Right hindlimb (tissue), 1 donor: ENCODE measurements around the gene GORASP1.
A peak's percentile ranks its signal among the peaks of the same experiment; 100 is the strongest.
"Not testable (repeated sequence)": the region's sequence is repeated elsewhere in the genome, so short reads cannot be mapped to it uniquely, and the experiment has no call there.

ENCODE experiments used
- DNase-seq: peaks from one replicate; pipeline ENCODE4 v3.0.0-alpha.2; 2018

The GORASP1 gene

DNA sequence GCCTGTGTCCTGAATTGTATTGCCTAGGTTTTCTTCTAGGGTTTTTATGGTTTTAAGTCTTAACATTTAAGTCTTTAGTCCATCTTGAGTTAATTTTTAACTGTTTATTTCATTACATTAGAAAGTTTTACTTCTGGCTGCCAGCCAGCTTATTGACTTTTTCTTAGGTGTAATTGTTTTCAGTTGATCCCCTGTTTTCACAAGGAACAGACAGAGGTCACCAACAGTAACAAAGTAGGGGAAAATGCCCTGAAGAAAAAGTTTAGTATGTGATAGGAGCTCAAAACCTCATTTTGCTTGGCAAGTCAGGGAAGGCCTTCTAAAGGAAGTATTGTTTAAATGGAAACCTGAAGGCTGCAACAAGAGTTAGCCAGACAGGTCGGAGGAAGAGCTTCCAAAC is 45.2 kb downstream of the GORASP1 start:
- no peak for DNase-seq

DNA sequence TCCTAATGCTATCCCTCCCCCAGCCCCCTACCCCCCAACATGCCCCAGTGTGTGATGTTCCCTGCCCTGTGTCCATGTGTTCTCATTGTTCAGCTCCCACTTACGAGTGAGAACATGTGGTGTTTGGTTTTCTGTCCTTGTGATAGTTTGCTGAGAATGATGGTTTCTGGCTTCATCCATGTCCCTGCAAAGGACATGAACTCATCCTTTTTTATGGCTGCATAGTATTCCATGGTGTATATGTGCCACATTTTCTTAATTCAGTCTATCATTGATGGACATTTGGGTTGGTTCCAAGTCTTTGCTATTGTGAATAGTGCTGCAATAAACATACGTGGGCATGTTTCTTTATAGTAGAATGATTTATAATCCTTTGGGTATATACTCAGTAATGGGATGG is 46.2 kb downstream of the GORASP1 start:
- DNase-seq: not testable (repeated sequence)

DNA sequence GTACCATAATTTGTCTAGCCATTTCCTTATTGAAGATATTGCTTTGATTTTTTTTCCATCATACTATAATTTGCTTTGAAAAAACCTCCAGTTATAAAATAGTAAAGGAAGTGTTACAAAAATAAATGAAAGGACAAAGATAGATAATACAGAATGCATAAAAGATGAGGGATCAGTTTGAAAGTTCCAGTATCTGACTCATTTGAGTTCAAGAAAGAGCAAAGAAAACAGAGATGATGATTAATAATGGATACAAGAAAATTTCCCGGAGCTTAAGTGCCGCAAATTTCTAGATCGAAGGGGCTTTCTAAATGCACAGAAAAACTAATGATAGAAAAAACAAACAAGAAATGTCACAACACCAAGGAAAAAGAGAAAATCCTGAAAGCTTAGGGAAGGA is 51.3 kb downstream of the GORASP1 start:
- DNase-seq: no peak

DNA sequence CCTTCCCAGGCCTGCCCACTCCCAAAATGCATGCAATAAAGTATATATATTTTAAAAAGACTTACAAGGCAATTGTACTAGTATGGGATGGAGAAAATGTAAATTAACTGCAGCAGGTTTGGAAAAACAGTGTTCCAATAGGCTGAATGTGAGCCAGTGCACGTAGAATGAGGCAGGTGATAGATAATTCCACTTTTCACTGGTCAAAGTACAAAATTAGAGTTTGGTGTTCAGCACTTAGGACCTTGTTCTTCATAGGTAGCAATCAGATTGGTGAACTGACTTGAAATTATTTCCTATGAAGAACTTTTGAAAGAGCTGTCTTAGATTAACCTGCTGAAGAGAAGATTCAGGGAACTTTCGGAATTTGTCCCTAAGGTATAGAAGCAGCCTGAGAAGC is 53.7 kb downstream of the GORASP1 start:
- no peak for DNase-seq

DNA sequence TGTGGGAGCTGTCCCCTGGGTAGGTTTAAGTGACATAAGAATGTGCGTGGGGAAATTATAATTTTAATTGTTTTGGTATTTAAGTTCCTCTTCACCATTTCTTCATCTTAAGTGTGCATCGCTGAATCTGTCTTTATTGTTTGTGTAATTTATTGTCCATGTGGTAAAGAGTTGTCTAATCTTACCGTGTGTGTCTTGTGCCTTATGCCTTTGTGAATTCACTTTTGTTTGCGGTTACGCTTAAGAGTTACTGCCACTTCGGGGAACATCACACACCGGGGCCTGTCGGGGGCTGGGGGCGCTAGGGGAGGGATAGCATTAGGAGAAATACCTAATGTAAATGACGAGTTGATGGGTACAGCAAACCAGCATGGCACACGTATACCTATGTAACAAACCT is 54.8 kb downstream of the GORASP1 start:
- DNase-seq: no peak

DNA sequence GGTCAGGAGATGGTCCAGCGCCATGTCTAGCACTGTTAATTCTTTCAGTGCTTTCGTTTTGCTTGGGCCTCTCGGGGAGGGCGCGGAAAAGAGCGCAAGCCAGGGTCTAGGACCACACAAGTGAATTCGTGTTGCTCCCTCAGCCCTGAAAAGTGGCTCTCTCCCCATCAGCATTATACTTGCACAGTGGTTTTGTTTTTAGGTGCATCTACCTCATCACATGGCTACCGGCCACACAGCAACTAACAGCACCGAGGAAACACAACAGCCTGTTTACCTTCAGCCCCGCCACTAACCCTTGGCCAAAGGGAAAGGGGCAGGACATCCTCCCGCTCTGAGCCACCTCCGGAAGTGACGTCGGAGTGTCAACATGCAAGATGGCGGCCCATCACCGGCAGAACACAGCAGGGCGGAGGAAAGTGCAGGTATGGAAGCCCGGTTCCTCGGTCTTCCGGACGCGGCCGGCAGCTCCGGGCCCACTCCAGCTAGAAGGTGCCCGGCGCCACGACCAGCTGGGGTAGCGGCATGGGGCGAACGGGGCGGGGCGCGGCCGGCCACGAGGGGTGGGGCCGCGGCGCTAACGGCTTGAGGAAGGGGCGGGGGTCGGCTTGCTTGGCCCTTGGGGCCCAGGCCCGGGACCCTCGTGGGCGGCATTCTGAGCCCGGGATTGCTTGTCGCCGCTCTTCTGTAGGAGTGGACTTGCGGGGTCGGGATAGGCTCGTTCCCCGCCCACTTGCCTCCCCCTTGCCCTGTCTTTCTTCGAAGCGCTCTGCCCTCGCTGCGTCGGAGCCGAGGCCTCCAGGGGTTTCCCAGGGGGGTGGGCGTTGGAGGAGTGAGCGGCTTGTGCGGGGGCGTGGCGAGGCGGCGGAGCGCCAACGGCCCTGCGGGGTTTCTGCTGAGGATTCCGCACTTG is 55.5 kb downstream of the GORASP1 start, which contains the start of the genes SCN11A and WDR48:
SCN11A (minus strand) TSS at position 296 of the 913 bp plus-strand sequence. CDS start 101,582 bp downstream, outside the sequence.
WDR48 (plus strand) TSS at position 368 of the 913 bp plus-strand sequence; CDS start at position 378, 10 bp downstream.
- peak; percentile 96 for DNase-seq

DNA sequence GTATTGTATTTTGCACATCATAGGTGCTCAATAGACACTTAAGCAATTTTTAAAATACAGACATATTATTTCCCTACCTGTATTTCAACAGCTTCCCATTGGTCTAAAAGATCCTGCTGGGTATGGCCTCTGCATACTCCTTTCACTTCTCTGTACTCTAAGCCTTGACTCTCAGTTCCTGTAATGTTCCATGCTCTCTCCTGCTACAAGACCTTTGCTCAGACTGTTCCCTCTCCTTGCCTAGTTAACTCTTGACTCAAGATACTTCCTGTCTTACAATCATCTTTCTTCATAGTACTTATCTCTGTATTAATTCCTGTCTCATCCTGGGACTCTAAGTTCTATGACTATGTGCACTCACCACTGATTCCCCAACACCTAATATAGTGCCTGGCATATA is 57.4 kb downstream of the GORASP1 start:
- DNase-seq: no peak
